GM19238 (cell line): ENCODE results near the gene SIL1.
"Not testable (repeated sequence)": the region's sequence is repeated elsewhere in the genome, so short reads cannot be mapped to it uniquely, and the experiment has no call there.

Experiments used
- DNase-seq: peaks from one replicate; pipeline ENCODE4 v3.0.0; 2011; ENCODE audit warnings: low spot score; ENCODE audit not compliant: insufficient read length

Gene SIL1

DNA sequence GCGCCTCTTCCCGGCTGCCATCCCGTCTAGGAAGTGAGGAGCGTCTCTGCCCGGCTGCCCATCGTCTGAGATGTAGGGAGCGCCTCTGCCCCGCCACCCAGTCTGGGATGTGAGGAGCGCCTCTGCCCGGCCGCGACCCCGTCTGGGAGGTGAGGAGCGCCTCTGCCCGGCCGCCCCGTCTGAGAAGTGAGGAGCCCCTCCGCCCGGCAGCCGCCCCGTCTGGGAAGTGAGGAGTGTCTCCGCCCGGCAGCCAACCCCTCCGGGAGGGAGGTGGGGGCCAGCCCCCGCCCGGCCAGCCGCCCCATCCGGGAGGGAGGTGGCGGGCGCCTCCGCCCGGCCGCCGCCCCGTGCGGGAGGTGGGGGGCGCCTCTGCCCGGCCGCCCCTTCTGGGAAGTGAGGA, 85.8 kb downstream of the SIL1 start:
- not testable (repeated sequence) for DNase-seq

DNA sequence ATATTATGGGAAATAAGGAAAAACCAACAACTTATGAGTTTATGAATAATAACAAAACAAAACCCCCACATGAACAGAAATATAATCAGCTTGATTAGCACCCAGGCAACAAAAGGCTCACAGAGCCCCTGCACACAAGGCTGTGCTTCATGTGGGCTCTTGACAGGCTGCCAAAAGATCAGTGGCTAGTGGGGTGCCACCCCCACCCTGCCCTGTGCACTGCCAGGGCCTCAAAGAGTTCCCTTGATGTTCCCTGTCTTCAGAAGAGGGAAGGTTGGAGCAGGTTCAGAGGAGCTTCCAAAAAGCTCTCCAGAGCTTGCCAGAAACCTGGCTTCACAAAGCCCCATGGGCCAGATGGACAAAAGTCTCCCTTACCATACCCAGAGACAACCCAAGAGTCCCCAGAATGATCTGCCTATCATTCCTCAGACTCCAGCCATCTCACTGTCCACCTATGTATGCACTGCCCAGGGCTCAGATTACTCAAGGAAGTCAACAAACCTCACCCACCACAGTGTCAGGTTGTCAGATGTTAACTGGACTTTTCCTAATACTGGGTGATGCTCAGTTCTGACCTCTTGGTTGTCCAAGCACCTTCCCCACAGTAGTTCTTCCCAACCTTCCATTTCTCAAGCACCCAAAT, 87.5 kb downstream of the SIL1 start:
- DNase-seq = no peak

DNA sequence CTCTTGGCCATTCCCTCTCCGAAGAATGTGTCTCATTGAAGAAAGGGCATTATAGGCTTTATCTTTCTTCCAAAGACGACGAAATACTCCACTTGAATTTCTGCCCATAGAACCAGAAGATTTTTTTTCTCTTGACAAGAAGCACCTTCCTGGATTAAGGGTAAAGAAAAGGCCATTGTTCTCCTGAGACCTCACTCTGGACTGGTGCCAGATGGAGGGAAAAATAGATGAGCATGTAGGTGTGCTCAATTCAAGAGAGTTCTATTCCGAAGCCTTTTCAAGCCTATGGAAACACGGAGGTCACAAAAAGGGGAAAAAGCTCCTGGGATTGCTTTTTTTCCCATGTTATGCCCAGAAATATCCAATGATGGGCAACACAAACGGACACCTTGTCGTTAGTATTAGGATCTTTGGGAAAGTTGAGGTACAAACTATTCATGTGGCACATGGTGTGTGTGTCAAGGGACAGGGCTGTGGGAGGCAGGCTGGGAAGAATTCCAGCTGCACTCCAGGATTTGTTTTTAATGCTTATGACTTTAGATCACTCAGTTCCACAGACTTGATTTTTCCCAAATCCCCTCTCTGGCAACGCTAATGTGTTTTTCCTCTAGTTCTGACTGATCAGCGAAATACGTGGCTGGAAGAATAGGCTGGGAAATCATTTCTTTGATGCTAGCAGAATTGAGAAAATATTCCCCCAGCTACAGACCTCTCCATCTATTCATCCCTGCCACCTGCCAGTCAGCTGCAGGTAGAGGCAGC, 89.9 kb downstream of the SIL1 start:
- no peak for DNase-seq

DNA sequence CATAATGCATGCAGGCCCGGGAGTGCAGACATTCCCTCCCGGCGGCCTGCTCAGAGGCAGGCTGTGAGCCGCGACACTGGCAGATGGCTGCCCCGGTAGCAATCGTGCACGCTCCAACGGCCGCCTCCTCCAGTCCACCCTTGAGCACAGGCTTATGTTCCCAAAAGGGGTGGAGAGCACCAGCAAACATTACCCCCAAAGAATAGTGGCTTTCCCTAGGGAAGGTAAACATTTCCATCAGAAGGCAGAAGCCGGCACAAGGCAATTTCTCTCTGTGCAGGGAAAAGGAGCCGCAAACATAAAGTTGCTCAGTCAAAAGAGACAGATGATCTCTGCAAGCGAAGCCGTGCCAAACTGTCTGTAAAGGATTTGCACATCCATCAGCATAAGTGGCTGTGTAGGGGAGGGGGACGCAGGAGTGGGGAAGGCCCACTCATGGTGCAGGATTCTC, 92.5 kb downstream of the SIL1 start:
- DNase-seq = no peak

DNA sequence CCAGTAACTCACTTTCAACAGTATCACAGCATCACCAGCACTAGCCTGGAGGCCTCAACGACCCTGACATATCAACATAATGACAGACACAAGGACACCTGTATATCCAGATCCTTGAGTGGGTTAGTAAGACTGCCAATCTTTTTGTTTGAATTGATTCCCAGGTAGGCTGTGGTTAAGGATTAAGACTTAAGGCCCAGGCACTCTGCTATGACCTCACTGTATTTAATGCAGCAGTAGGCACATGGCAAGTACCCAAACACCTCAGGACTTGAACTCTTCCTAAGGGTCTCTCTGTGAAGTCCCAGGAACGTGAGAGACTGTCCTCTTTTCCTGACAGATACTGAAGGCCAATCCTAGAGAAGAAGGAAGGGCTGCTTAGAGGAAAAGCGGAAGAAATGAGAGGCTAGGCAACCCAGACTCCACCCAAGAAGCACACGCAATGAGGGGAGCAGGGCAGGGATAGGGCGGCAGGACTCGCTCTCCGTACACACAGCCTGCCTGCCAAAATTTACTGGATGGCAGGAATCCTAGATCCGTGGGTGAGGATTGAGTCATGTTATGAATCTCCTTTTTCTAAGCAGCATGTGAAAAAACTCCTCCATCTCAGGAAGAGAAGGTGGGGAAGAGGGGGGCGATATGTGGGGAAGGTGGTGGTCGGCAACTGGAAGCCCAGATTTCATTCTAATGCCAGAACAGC, 93.4 kb downstream of the SIL1 start:
- DNase-seq = no peak

DNA sequence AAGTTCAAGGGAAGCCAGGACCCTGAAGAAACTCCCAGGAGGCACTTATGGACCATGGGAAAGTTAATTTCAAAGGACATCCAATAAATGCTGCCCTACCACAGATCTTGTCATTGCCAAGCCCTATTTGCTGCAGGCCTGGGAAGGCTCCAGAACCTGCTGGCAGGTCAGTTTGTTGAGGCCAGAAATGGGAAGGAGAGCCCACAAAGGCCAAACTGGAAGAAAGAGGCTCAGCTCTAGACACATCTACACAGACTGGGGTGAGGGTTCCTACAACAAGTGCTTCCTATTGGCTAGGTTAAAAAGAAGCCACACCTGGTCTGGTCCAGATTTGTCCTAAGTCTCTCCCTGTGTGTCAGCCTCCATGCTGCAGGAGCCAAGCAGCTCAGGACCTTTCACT, 94.4 kb downstream of the SIL1 start:
- DNase-seq = no peak

DNA sequence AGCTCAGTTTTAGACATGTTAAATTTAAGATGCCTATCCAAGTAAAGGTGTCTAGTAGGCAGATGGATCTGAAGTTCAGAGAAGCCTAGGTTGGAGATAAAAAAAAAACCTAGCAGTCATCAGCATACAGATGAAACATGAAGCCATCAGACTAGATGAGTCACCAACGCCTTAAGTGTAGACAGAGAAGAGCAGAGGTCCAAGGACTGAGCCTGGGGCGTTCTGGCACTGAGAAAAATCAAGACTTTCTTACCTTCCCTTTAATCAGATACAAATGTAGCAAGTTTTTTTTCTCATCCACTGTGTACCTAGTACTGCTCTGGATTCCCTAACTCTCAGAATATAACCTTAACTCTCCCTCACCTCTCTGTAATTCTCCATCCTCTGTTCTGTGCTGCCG, 97.3 kb downstream of the SIL1 start:
- no peak for DNase-seq

DNA sequence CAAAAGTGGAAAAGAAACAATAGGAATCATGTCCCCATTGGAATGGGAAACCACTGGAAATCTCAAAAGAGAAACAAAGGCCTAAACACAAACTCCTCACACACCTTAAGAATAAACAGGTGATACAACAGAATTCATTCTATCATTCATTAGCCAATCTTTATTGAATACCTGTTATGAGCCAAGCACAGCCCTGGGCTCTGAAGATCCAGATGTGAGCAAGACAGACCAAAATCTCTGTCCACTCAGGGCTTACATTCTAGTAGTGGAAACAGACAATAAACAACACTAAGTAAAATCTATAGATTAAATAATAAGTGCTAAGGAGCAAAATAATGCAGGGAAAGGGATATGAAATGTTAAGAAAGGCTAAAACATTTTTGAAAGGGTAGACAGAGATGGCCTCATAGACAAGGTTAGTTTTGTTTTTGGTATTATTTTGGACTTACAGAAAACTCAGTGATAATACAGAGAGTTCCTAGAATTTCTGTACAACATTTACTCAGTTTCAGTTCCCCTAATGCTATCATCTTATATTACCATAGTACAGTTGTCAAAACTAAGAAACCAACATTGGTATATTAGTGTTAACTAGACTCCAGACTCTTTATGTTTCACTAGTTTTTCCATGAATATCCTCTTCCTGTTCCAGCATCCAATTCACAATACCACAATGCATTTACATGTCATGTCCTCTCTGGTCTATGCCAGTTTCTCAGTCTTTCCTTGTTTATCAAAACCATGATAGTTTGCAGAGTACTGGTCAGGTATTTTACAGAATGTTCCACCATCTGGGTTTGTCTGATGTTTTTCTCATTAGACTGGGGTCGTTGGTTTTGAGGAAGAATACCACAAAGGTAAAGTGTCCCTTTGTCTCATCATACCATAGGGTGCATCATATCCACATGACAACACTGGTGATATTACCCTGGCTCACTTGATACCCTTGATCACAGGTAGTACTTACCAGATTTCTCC, 103.7 kb downstream of the SIL1 start:
- no peak for DNase-seq

DNA sequence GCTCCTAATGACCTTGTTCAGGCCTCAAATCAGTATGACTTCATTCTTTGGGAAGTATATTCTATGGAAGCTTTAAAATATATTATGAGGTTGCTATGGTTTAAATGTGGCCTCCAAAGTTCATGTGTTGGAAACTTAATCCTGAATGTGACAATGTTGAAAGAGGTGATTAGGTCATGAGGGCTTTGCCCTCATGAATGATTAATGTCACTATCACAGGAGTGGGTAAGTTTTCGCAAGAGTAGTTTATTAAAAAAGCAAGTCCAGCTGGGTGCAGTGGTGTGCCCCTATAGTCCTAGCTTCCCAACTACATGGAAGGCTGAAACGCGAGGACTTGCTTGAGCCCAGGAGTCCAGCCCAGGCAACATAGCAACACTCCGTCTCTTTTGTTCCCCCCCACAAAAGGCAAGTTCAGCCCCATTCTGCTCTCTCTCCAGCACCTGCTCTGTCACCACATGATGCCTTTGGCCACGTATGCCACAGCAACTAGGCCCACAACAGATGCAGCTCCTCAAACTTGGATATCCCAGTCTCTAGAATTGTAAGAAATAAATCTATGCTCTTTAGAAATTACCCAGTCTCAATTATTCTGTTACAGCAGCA, 105.3 kb downstream of the SIL1 start:
- no peak for DNase-seq

DNA sequence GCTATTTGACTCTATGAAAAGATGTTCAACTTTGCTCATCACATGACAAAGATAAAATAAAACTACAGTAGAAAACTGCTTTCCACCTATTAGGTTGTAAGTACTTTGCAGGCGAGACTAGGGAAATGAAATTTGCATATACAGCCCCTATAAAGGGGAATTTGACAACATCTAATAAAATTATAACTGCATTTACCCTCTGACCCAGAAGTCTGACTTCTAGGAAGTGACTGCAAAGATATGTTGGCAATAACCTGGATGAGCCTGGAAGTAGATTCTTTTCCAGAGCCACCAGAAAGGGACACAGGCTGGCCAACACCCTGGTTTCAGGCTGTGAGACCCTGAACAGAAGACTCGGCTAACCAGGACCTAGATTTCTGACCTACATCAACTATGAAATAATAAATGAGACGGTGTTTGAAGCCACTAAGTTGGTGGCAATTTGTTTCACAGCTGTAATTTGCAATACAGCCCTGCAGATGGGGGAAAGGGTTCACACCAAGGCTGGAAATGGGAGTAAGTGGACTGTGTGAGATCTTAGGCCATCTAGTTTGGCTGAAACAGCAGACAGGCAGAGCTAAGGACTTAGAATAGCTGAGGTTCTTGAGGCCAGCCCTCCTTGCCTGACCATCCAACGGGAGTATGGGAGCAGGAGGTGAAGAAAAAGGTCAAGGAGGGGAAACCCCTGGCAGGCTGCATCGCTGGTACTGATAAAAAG, 106.6 kb downstream of the SIL1 start:
- DNase-seq = no peak

DNA sequence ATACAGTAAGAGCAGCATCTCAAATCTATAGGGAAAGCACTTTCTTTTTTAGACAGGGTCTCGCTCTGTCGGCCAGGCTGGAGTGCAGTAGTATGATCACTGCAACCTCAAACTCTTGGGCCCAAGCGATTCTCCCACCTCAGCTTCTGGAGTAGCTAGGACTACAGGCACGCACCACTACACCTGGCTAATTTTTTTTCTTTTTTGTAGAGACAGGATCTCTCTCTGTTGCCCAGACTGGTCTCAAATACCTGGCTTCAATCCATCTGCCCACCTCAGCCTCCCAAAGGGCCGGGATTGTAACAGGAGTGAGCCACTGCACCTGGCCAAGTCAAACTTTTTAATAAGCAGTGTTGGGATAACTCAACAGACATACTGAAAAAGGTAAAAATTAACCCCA, 107.6 kb downstream of the SIL1 start:
- DNase-seq = no peak

DNA sequence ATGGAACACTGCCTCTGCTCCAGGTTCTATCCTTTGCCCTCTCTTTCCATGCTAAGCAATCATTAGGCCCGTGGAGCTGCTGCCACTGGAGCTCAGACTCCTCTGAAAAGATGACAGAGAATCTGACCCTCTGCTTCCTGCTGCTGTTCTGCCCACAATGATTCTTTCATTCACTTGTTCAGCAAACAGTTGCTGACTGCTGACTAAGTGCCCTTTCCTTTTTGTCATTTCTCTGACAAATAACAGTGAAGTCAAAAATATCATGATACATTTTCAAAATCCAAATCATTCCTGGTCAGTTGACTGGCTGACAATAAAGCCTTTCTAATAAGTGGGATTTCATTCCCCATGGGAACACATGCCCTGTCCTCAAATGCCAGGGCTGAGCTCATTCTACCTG, 110.1 kb downstream of the SIL1 start:
- no peak for DNase-seq

DNA sequence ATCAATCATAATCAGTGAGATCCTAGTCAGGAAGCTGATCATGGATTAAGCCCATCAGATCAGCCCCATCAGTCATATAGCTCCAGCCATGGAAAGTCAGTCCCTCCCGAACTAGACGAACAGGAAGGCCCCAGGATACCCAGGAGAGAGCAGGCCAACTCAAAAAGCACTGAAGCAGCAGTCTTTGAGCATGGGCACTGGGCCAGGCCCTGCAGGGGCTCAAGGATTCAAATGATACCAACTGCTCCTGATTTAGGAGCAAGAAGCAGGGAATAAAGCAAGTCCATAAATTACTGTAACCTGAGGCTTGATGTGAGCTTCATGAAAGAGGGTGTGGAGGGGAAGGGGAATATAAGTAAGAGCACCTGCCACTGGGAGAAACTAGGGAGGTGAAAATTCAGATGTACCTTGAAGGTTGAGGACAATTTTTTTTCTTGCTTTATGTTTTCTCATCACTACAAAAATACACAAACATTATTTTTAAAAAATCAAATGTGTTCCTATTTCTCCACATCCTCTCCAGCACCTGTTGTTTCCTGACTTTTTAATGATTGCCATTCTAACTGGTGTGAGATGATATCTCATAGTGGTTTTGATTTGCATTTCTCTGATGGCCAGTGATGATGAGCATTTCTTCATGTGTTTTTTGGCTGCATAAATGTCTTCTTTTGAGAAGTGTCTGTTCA, 115.2 kb downstream of the SIL1 start:
- no peak for DNase-seq

DNA sequence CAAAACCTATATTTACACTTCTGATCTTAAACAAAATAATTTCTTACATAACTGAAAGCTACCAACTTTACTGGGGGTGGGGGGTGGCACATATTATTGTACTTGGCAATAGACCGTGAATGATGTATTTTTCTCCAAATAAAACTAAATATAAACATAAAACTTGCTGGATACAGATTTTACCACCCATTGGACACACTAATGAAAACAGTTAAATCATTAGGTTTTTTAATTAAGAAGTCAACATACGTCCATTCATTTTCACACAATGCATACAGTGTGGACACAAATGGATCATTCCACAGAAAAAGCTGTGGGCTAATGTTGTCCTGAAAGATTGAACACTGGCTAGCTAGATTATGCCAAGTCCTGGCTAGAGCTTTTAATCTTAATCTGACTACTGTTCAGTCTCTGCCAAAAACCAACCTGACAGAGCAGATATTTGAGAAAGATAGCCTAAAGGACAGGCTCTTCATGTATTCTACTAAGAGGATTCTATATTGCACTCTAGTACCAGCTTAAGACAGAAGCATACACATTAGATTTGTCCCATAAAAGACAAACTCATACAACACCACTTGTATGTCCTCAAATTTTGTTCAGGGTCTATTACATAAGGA, 118.1 kb downstream of the SIL1 start:
- DNase-seq = no peak

DNA sequence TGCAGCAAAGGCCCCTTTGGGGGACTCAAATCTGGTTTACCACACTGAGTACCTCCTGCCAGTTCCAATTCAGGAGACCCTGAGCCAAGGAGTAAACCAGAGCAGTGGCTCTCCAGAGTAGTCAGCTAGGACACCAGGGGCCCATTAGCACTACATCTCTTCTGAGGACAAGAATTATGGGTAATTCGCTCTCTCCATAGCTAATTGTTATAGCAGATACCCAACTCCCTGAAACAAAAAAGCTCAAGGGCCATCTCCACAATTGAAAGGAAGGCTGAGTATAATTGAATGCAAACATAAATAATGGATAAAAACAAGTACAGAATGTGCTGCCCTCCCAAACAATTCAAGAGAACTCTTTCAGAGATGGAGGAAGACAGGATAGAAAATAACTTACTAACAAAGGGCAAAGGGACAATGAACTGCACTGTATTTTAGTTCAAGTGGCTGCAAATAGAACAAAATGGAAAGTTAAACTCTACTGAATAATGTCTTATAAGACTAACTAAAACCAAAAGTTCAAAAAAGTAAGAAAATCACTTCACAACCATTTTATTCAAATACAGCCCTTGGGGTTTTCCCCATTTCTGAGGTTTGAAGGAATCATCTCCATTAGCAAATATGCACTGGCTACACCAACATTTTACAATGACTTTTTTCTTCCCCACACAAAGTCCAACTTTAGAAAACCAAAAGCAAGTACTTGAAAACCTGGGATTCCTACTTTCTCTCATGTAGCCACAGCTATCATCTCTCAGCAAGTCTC, 118.8 kb downstream of the SIL1 start:
- DNase-seq = no peak

DNA sequence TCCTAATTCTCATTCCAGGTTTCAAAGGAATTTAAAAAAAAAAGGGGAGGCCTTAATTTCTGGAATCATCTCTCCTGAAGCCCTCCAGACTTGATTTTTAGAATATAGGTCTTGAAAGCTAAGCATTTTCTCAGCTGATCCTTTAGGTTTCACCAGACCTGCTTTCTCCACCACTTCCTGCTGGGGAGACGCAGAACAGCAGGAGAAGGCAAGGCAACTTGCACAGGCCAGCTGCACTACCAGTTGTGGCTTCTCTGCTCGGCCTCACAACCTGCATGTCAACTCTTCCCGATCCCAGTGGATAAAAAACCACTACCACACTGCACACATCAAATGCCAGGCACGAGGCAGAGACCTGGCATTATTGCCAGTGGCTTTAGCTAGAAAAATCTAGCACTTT, 119.8 kb downstream of the SIL1 start:
- no peak for DNase-seq

DNA sequence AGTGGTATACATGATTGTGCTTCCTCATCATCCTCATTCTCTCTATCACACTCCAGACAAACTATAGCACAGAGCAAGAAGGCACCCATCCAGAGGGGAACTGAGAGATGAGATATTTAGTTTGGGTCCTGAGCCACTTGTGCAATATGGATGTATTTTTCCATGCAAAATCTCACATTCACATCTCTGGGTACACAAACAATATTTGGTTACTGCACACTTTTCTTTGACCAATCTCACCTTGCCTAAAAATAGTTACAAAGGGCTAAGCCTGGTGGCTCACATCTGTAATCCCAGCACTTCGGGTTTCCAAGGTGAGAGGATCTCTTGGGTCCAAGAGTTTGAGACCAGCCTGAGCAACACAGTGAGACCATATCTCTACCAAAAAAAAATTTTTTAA, 120.3 kb downstream of the SIL1 start:
- no peak for DNase-seq

DNA sequence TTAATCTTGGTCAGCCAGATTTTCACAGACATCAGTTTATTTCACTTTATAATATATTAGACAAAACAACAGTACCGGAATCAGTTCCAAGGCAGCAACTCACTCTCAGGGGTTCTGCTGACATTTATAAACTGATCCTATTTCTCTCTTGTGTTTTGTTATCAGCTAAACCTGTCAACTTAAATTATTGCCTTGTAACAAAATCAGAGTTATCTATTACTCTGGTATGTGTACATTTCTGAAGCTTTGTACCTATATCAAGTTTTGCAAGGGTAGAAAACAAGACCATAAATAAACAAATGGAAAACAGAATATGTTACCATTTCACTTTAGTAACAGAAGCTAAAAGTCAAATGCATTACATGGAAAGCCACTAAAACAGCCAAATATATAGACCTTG, 122.1 kb downstream of the SIL1 start:
- no peak for DNase-seq
